ENCODE measurements around the gene PLCL2. TPM values are rescaled to one million over a fixed set of nuclear protein-coding genes. Genes with fewer than 3 reads are reported as not detected.

The PLCL2 gene
- total RNA-seq, 1 experiment from 2014 or later = 0.07 TPM

GRCh38 chr3:17047894-17048293 lies 163.1 kb downstream of the PLCL2 start:
- Mint-ChIP-seq H3K36me3 (ENCODE audit: insufficient read depth, unreplicated experiment) (no peaks in the 10 kb centered on the region), H3K4me3 (ENCODE audit: unreplicated experiment) (no peak overlapping the region), H3K27ac (ENCODE audit: unreplicated experiment) (no peak overlapping the region), H3K4me1 (ENCODE audit: low read depth, unreplicated experiment) (no peaks in the 10 kb centered on the region), H3K27me3 (ENCODE audit: insufficient read depth, unreplicated experiment) (peaks cover 33% of the 10 kb centered on the region), H3K9me3 (ENCODE audit: unreplicated experiment) (no peaks in the 10 kb centered on the region)
- H3K36me3 ChIP-seq (ENCODE audit: control insufficient read depth, insufficient read depth, low read length) = no peaks in the 10 kb centered on the region
- no peaks in the 10 kb centered on the region for H3K4me1 ChIP-seq
- intact Hi-C loops (cut with micrococcal nuclease; ENCODE audit: unreplicated experiment) = no loop called here
- no peaks in the 10 kb centered on the region for H3K27me3 ChIP-seq (replicated peaks; ENCODE audit: control insufficient read depth, insufficient read depth, low read length)
- DNase-seq = no peak
- no TSS peak for BruUV-seq (replicated peaks)
- TF ChIP-seq CTCF (IDR thresholded peaks at IDR 0.05; ENCODE audit: insufficient read depth in 1 of 2, low read depth in 1 of 2, low read length in 1 of 2, severe bottlenecking in 1 of 2, unreplicated experiment in 1 of 2) = no peak
- CTCF ChIA-PET = no interaction called here
- no peak overlapping the region for H3K4me3 ChIP-seq (ENCODE audit: low read depth, low read length)
- no peaks in the 10 kb centered on the region for H3K9me3 ChIP-seq
- POLR2A ChIA-PET = no interaction called here

GRCh38 chr3:17050071-17050470 lies 165.3 kb downstream of the PLCL2 start:
- Mint-ChIP-seq H3K27ac (ENCODE audit: unreplicated experiment) (no peak overlapping the region), H3K27me3 (ENCODE audit: insufficient read depth, unreplicated experiment) (peaks cover 27% of the 10 kb centered on the region), H3K9me3 (ENCODE audit: unreplicated experiment) (no peaks in the 10 kb centered on the region), H3K36me3 (ENCODE audit: insufficient read depth, unreplicated experiment) (no peaks in the 10 kb centered on the region), H3K4me3 (ENCODE audit: unreplicated experiment) (no peak overlapping the region), H3K4me1 (ENCODE audit: low read depth, unreplicated experiment) (no peaks in the 10 kb centered on the region)
- TF ChIP-seq CTCF (IDR thresholded peaks at IDR 0.05; ENCODE audit: insufficient read depth in 1 of 2, low read depth in 1 of 2, low read length in 1 of 2, severe bottlenecking in 1 of 2, unreplicated experiment in 1 of 2) = no peak
- intact Hi-C loops (cut with micrococcal nuclease; ENCODE audit: unreplicated experiment) = no loop called here
- Histone ChIP-seq H3K4me3 (ENCODE audit: low read depth, low read length) (no peak overlapping the region), H3K4me1 (no peaks in the 10 kb centered on the region), H3K9me3 (no peaks in the 10 kb centered on the region), H3K27me3 (replicated peaks; ENCODE audit: control insufficient read depth, insufficient read depth, low read length) (no peaks in the 10 kb centered on the region), H3K36me3 (ENCODE audit: control insufficient read depth, insufficient read depth, low read length) (no peaks in the 10 kb centered on the region)
- DNase-seq = no peak
- ChIA-PET CTCF (no interaction called here), POLR2A (no interaction called here)
- BruUV-seq (replicated peaks) = no TSS peak

GRCh38 chr3:17050506-17050905 lies 165.8 kb downstream of the PLCL2 start:
- no peaks in the 10 kb centered on the region for H3K9me3 Mint-ChIP-seq (ENCODE audit: unreplicated experiment)
- no peak for DNase-seq
- Histone ChIP-seq H3K9me3 (no peaks in the 10 kb centered on the region), H3K4me3 (ENCODE audit: low read depth, low read length) (no peak overlapping the region), H3K4me1 (no peaks in the 10 kb centered on the region), H3K27me3 (replicated peaks; ENCODE audit: control insufficient read depth, insufficient read depth, low read length) (no peaks in the 10 kb centered on the region), H3K36me3 (ENCODE audit: control insufficient read depth, insufficient read depth, low read length) (no peaks in the 10 kb centered on the region)
- peaks cover 23% of the 10 kb centered on the region for H3K27me3 Mint-ChIP-seq (ENCODE audit: insufficient read depth, unreplicated experiment)
- no peak overlapping the region for H3K27ac Mint-ChIP-seq (ENCODE audit: unreplicated experiment)
- no peak for TF ChIP-seq CTCF (IDR thresholded peaks at IDR 0.05; ENCODE audit: insufficient read depth in 1 of 2, low read depth in 1 of 2, low read length in 1 of 2, severe bottlenecking in 1 of 2, unreplicated experiment in 1 of 2)
- CTCF ChIA-PET = no interaction called here
- no peaks in the 10 kb centered on the region for H3K36me3 Mint-ChIP-seq (ENCODE audit: insufficient read depth, unreplicated experiment)
- intact Hi-C loops (cut with micrococcal nuclease; ENCODE audit: unreplicated experiment) = no loop called here
- no TSS peak for BruUV-seq (replicated peaks)
- no peak overlapping the region for H3K4me3 Mint-ChIP-seq (ENCODE audit: unreplicated experiment)
- POLR2A ChIA-PET = no interaction called here
- no peaks in the 10 kb centered on the region for H3K4me1 Mint-ChIP-seq (ENCODE audit: low read depth, unreplicated experiment)
